Neural cell (in vitro differentiated cells): ENCODE measurements around the gene DPM3.
A peak's percentile ranks its signal among the peaks of the same experiment; 100 is the strongest.

Experiments
- CTCF ChIP-seq: fragments of 450-650 bp; IDR thresholded peaks from 2 replicates; pipeline ENCODE4 v1.5.1; 2014; ENCODE audit warnings: antibody characterized with exemption, mild to moderate bottlenecking, moderate library complexity; ENCODE audit not compliant: poor library complexity, severe bottlenecking
- TF ChIP-seq, protein P1 (sequence below): IDR thresholded peaks from 2 replicates; pipeline ENCODE4 v1.6.1; 2012; ENCODE audit warnings: borderline replicate concordance

GRCh38 chr1:155135415-155136028 is 4.8 kb downstream of the DPM3 start, which contains the start of gene SLC50A1:
- TF ChIP-seq, protein P1, sequence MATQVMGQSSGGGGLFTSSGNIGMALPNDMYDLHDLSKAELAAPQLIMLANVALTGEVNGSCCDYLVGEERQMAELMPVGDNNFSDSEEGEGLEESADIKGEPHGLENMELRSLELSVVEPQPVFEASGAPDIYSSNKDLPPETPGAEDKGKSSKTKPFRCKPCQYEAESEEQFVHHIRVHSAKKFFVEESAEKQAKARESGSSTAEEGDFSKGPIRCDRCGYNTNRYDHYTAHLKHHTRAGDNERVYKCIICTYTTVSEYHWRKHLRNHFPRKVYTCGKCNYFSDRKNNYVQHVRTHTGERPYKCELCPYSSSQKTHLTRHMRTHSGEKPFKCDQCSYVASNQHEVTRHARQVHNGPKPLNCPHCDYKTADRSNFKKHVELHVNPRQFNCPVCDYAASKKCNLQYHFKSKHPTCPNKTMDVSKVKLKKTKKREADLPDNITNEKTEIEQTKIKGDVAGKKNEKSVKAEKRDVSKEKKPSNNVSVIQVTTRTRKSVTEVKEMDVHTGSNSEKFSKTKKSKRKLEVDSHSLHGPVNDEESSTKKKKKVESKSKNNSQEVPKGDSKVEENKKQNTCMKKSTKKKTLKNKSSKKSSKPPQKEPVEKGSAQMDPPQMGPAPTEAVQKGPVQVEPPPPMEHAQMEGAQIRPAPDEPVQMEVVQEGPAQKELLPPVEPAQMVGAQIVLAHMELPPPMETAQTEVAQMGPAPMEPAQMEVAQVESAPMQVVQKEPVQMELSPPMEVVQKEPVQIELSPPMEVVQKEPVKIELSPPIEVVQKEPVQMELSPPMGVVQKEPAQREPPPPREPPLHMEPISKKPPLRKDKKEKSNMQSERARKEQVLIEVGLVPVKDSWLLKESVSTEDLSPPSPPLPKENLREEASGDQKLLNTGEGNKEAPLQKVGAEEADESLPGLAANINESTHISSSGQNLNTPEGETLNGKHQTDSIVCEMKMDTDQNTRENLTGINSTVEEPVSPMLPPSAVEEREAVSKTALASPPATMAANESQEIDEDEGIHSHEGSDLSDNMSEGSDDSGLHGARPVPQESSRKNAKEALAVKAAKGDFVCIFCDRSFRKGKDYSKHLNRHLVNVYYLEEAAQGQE, result peak; percentile 18
- peak; percentile 70 for TF ChIP-seq CTCF
